K562 (cell line): ENCODE data around the gene EPN3. TPM values are rescaled to one million over a fixed set of nuclear protein-coding genes. Genes with fewer than 3 reads are reported as not detected.

Experiments
- ATAC-seq: fragments of 200-7000 bp; cut with Tn5 transposase; 3 replicates; pipeline ENCODE4 v1.9.1; 2020; ENCODE audit warnings: moderate library complexity
- BruUV-seq: library from RNA; stranded (reverse); fragments of 400-500 nt; replicated peaks from 2 replicates; lab custom pipeline; 2021; lab: Mats Ljungman, UMichigan
- CTCF ChIA-PET: fragments of 300-600 bp; formaldehyde crosslinking; extraction: SDS; loops from one replicate; lab custom pipeline; 2021; ENCODE audit warnings: low intra/inter-chr PET ratio; lab: Yijun Ruan, JAX
- POLR2A ChIA-PET: fragments of 300-600, 350-650 bp; sonication (Branson Sonifier 250); formaldehyde crosslinking; extraction: SDS; loops from one replicate; lab custom pipeline; 2021; ENCODE audit warnings: antibody characterized with exemption, inconsistent platforms; lab: Yijun Ruan, JAX
- DNase-seq, 4 experiments: peaks; one replicate each; pipeline versions ENCODE4 v3.0.0 to v3.0.0-alpha.2; 2011 to 2018; ENCODE audit warnings: low spot score in 3 of 4, mixed read lengths in 3 of 4; ENCODE audit errors: extremely low read depth in 1 of 4
- FAIRE-seq: peaks from 2 replicates; lab custom pipeline; 2011; peaks lifted over from hg19 to GRCh38; lab: Jason Lieb, UNC
- H2AFZ ChIP-seq: 2 replicates; pipeline ENCODE4 v1.6.0; 2011; ENCODE audit warnings: low read depth, low read length, control low read depth, inconsistent platforms
- H3K27ac ChIP-seq: fragments of 200-600 bp; 3 replicates; pipeline ENCODE4 v1.8.0; 2011; ENCODE audit warnings: low read depth, mild to moderate bottlenecking, control low read depth, inconsistent platforms, low read length, moderate library complexity, mixed read lengths; ENCODE audit errors: extremely low read depth
- H3K27me3 ChIP-seq, 2 experiments: fragments of 300-600 bp in 1 of 2; 2 replicates in 1 of 2; 3 replicates in 1 of 2; pipeline versions ENCODE4 v1.6.0 to v1.8.0; 2011; ENCODE audit warnings: inconsistent platforms in 2 of 2, low read length in 2 of 2, mild to moderate bottlenecking in 1 of 2, mixed read lengths in 1 of 2, moderate library complexity in 1 of 2; ENCODE audit not compliant: control insufficient read depth in 2 of 2, insufficient read depth in 2 of 2
- H3K36me3 ChIP-seq: fragments of 300-600 bp; 3 replicates; pipeline ENCODE4 v1.8.0; 2011; ENCODE audit warnings: mild to moderate bottlenecking, low read length, inconsistent platforms; ENCODE audit not compliant: control insufficient read depth, insufficient read depth
- H3K4me1 ChIP-seq, 2 experiments: fragments of 200-600 bp in 1 of 2; replicated peaks in 1 of 2; 2 replicates in 1 of 2; 3 replicates in 1 of 2; pipeline versions ENCODE4 v1.5.1 to v1.8.0; 2011; ENCODE audit warnings: inconsistent platforms in 2 of 2, low read length in 2 of 2, mild to moderate bottlenecking in 1 of 2, mixed read lengths in 1 of 2, moderate library complexity in 1 of 2; ENCODE audit not compliant: control insufficient read depth in 2 of 2, insufficient read depth in 2 of 2
- H3K4me2 ChIP-seq: 2 replicates; pipeline ENCODE4 v1.6.1; 2011; ENCODE audit warnings: low read length, control low read depth, inconsistent platforms, mixed read lengths; ENCODE audit not compliant: insufficient read depth
- H3K4me3 ChIP-seq: fragments of 200-600 bp; sonication (generic), shearing (Covaris generic); 2 replicates; pipeline ENCODE4 v1.5.1; 2016; ENCODE audit warnings: control low read depth, inconsistent platforms
- H3K79me2 ChIP-seq: fragments of 200-600 bp; 3 replicates; pipeline ENCODE4 v1.8.0; 2011; ENCODE audit warnings: low read length, inconsistent platforms; ENCODE audit not compliant: control insufficient read depth, insufficient read depth
- H3K9ac ChIP-seq, 2 experiments: 2 replicates each; pipeline versions ENCODE4 v1.6.0 to v1.6.1; 2011; ENCODE audit warnings: low read depth in 2 of 2, low read length in 2 of 2, control low read depth in 1 of 2, inconsistent platforms in 1 of 2, mild to moderate bottlenecking in 1 of 2, mixed read lengths in 1 of 2; ENCODE audit not compliant: insufficient read depth in 1 of 2
- H3K9me1 ChIP-seq: one replicate; pipeline ENCODE4 v1.6.0; 2011; ENCODE audit warnings: inconsistent platforms, mild to moderate bottlenecking, low read length, moderate library complexity; ENCODE audit not compliant: control insufficient read depth, insufficient read depth
- H3K9me3 ChIP-seq: replicated peaks from 2 replicates; pipeline ENCODE4 v1.5.1; 2011; ENCODE audit warnings: low read depth, low read length, inconsistent platforms; ENCODE audit not compliant: control insufficient read depth, insufficient read depth
- H4K20me1 ChIP-seq: replicated peaks from 2 replicates; pipeline ENCODE4 v1.6.1; 2011; ENCODE audit warnings: low read length, inconsistent platforms, mixed read lengths; ENCODE audit not compliant: control insufficient read depth, insufficient read depth
- FOXP4 ChIP-seq: sonication (generic); formaldehyde crosslinking; IDR thresholded peaks from 2 replicates; pipeline ENCODE4 v1.8.0; 2022; ENCODE audit warnings: mild to moderate bottlenecking, missing genetic modification reagents, borderline replicate concordance
- GABPA ChIP-seq: fragments of 200-800 bp; sonication (Bioruptor generic); conservative IDR thresholded peaks from 2 replicates; pipeline ENCODE4 v1.6.1; 2016; ENCODE audit warnings: low read depth, missing genetic modification characterization, missing compliant biosample characterization
- GTF2F1 ChIP-seq: IDR thresholded peaks from 2 replicates; pipeline ENCODE4 v1.6.1; 2011; ENCODE audit warnings: low read depth, low read length, improper control_type of control experiment
- JUNB ChIP-seq: fragments of 450-650 bp; formaldehyde crosslinking; conservative IDR thresholded peaks from 2 replicates; pipeline ENCODE4 v1.4.0; 2020; ENCODE audit warnings: mild to moderate bottlenecking
- LEF1 ChIP-seq: fragments of 450-650 bp; IDR thresholded peaks from 2 replicates; pipeline ENCODE4 v1.6.1; 2016; ENCODE audit warnings: mild to moderate bottlenecking
- MAFG ChIP-seq: fragments of 450-650 bp; conservative IDR thresholded peaks from 2 replicates; pipeline ENCODE4 v1.6.1; 2016; ENCODE audit warnings: missing genetic modification characterization, missing compliant biosample characterization
- MTA3 ChIP-seq: fragments of 450-650 bp; formaldehyde crosslinking; IDR thresholded peaks from 2 replicates; pipeline ENCODE4 v1.6.1; 2017; ENCODE audit warnings: mild to moderate bottlenecking, borderline replicate concordance
- NEUROD1 ChIP-seq: fragments of 150-350 bp; IDR thresholded peaks from 2 replicates; pipeline ENCODE4 v1.6.1; 2014; ENCODE audit warnings: borderline replicate concordance, low read length, low read depth; ENCODE audit not compliant: partially characterized antibody
- SIN3A ChIP-seq, 2 experiments: fragments of 150-350 bp in 1 of 2; IDR thresholded peaks; 2 replicates each; pipeline ENCODE4 v1.6.1; 2011 to 2016; ENCODE audit warnings: borderline replicate concordance in 2 of 2, low read depth in 2 of 2, low read length in 2 of 2, mild to moderate bottlenecking in 2 of 2, moderate library complexity in 2 of 2; ENCODE audit not compliant: control insufficient read depth in 1 of 2
- SP1 ChIP-seq: sonication (generic); formaldehyde crosslinking; IDR thresholded peaks from 2 replicates; pipeline ENCODE4 v1.8.1; 2022; ENCODE audit warnings: mild to moderate bottlenecking, missing genetic modification reagents
- SP2 ChIP-seq: IDR thresholded peaks from 2 replicates; pipeline ENCODE4 v1.6.1; 2011; ENCODE audit warnings: mild to moderate bottlenecking, low read depth, low read length, moderate library complexity; ENCODE audit not compliant: poor library complexity, severe bottlenecking; ENCODE audit errors: extremely low read depth
- ZNF140 ChIP-seq: fragments of 250-450 bp; sonication (Bioruptor Pico); IDR thresholded peaks from 2 replicates; pipeline ENCODE4 v1.8.0; 2021; ENCODE audit warnings: moderate library complexity, mild to moderate bottlenecking, inconsistent platforms
- ZNF197 ChIP-seq: fragments of 200-800 bp; sonication (Bioruptor generic); IDR thresholded peaks from 2 replicates; pipeline ENCODE4 v1.6.1; 2016; ENCODE audit warnings: low read depth, missing genetic modification characterization, missing compliant biosample characterization
- ZNF586 ChIP-seq: fragments of 450-650 bp; formaldehyde crosslinking; conservative IDR thresholded peaks from 2 replicates; pipeline ENCODE4 v1.4.0; 2020; ENCODE audit warnings: mild to moderate bottlenecking, moderate library complexity
- WGBS: fragments of 100-300 bp; shearing (Covaris generic); methylation state at CpG from one replicate; pipeline ENCODE4 v1.1.6; 2016; ENCODE audit warnings: low coverage, mixed read lengths; ENCODE audit not compliant: insufficient coverage; ENCODE audit errors: missing lambda C conversion rate; 5-methylcytosine and 5-hydroxymethylcytosine counted together
- in situ Hi-C: fragments of 300-500 bp; cut with MboI; formaldehyde crosslinking; loops from 4 replicates; pipeline ENCODE4 v1.15.0; 2018; ENCODE audit warnings: inconsistent platforms, mixed read lengths
- intact Hi-C: fragments of 100-400 bp; cut with micrococcal nuclease; formaldehyde crosslinking; loops from 2 replicates; pipeline ENCODE4 v1.14.2; 2022
- polyA plus RNA-seq, 8 experiments: library from polyadenylated mRNA; depleted of rRNA in 4 of 8; stranded (reverse) in 5 of 8; unstranded in 3 of 8; fragments of >200 nt; fragmentation: Nextera tagmentation in 2 of 8; fragmentation: Illumina TruSeq in 1 of 8; extraction: Ambion mirVana in 2 of 8; extraction: Trizol in 1 of 8; gene quantifications; 2 replicates each; pipeline versions ENCODE4 v1.2.1 to v1.2.3, GENCODE V29; 2011 to 2014; ENCODE audit warnings: inconsistent platforms in 1 of 8, missing spikeins in 1 of 8
- total RNA-seq, 7 experiments: library from RNA; depleted of rRNA in 6 of 7; stranded (reverse); fragments of >200 nt in 6 of 7; fragmentation: Illumina TruSeq in 2 of 7; extraction: Trizol in 2 of 7; gene quantifications; 2 replicates each; pipeline versions ENCODE4 v1.2.1 to v1.2.3, GENCODE V29; 2011 to 2021; ENCODE audit warnings: low replicate concordance in 1 of 7
- TF ChIP-seq, protein P1 (sequence below): fragments of 450-650 bp; formaldehyde crosslinking; IDR thresholded peaks from 2 replicates; pipeline ENCODE4 v1.4.0; 2020; ENCODE audit warnings: mild to moderate bottlenecking, moderate library complexity
- TF ChIP-seq, protein P2 (sequence below): fragments of 250-450 bp; sonication (Bioruptor Pico); IDR thresholded peaks from 2 replicates; pipeline ENCODE4 v1.8.0; 2022; ENCODE audit warnings: moderate library complexity, mild to moderate bottlenecking, inconsistent platforms

Gene EPN3
- total and polyA plus RNA-seq, 9 of the 15 experiments (the other 6 are each of a cell fraction or from before 2014, with no cell fraction given) = 0.16 TPM; not detected in 8

- H3K36me3 ChIP-seq = no peaks in the 10 kb centered on the region
- in situ Hi-C loops (no loop called here), intact Hi-C loops (no loop called here)
- no peak for ATAC-seq
- H3K79me2 ChIP-seq = no peaks in the 10 kb centered on the region
- no peaks in the 10 kb centered on the region for H3K9me1 ChIP-seq
- H3K4me2 ChIP-seq = no peak overlapping the region
- no peak overlapping the region for H2AFZ ChIP-seq
- WGBS = 11% methylated on average over 2 of the region's 2 CpGs
- CTCF ChIA-PET = no interaction called here
- H3K27me3 ChIP-seq = peaks cover 6 to 51% of the 10 kb centered on the region in 2 experiments; a peak in 2 of 5 replicates
- H3K9me3 ChIP-seq = no peaks in the 10 kb centered on the region
- H4K20me1 ChIP-seq = no peaks in the 10 kb centered on the region
- no peak for DNase-seq
- H3K4me1 ChIP-seq = no peaks in the 10 kb centered on the region
- POLR2A ChIA-PET = interaction anchor here (0.9 kb wide), 1 partner anchor 16 kb away, joined by 3 read pairs; no protein-coding TSS in a partner anchor
- H3K4me3 ChIP-seq = no peak overlapping the region
- no TSS peak for BruUV-seq
- no peak overlapping the region for H3K27ac ChIP-seq
- no peak overlapping the region for H3K9ac ChIP-seq
- FAIRE-seq = no peak
- no peak for TF ChIP-seq ZNF140 (CRISPR knock-in tag)
- TF ChIP-seq FOXP4 (CRISPR knock-in tag) = no peak
- no peak for TF ChIP-seq ZNF586 (CRISPR knock-in tag)
- no peak for TF ChIP-seq GTF2F1
- TF ChIP-seq MTA3 = no peak
- TF ChIP-seq NEUROD1 = no peak
- TF ChIP-seq MAFG = no peak
- TF ChIP-seq GABPA (tag) = no peak
- no peak for TF ChIP-seq SIN3A (IDR thresholded peaks at IDR 0.05; ENCODE audit: borderline replicate concordance in 2 of 2, control insufficient read depth in 1 of 2, low read depth in 2 of 2, low read length in 2 of 2)
- no peak for TF ChIP-seq ZNF197 (CRISPR knock-in tag)
- TF ChIP-seq, protein P1, sequence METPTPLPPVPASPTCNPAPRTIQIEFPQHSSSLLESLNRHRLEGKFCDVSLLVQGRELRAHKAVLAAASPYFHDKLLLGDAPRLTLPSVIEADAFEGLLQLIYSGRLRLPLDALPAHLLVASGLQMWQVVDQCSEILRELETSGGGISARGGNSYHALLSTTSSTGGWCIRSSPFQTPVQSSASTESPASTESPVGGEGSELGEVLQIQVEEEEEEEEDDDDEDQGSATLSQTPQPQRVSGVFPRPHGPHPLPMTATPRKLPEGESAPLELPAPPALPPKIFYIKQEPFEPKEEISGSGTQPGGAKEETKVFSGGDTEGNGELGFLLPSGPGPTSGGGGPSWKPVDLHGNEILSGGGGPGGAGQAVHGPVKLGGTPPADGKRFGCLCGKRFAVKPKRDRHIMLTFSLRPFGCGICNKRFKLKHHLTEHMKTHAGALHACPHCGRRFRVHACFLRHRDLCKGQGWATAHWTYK = no peak
- TF ChIP-seq SP1 (CRISPR knock-in tag) = no peak
- TF ChIP-seq, protein P2, sequence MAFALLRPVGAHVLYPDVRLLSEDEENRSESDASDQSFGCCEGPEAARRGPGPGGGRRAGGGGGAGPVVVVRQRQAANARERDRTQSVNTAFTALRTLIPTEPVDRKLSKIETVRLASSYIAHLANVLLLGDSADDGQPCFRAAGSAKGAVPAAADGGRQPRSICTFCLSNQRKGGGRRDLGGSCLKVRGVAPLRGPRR (CRISPR knock-in tag) = no peak
- no peak for TF ChIP-seq SP2
- no peak for TF ChIP-seq JUNB (CRISPR knock-in tag)
- TF ChIP-seq LEF1 = no peak
Observed at GRCh38 chr17:50520483-50520882, 12.1 kb upstream of the EPN3 start.
